Measurements from ENCODE around the gene LEMD1.
"Not testable (repeated sequence)": the region's sequence is repeated elsewhere in the genome, so short reads cannot be mapped to it uniquely, and the experiment has no call there.

The LEMD1 gene

GRCh38 chr1:205447457-205448341 lies 25.8 kb upstream of the LEMD1 start:
- DNase-seq (ENCODE audit: low read depth in 2 of 2): no peak

- DNase-seq (ENCODE audit: low read depth in 2 of 2): no peak
Observed at GRCh38 chr1:205446828-205447227, 25.0 kb upstream of the LEMD1 start.

DNA sequence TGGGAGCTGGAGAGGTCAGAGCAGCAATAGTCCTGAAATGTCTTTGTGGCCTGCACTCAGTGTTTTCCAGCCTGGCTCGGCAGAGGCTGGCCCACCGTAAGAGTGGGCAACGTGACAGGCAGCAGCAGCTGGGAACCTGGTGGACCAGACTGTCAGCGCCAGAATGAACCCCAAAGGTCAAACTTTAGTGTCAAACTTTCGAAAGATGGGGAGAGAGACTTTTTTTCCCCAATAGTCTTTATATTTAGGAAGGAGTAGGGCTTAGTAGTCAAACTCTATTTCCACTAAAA lies 23.7 kb upstream of the LEMD1 start:
- DNase-seq (ENCODE audit: low read depth in 2 of 2): no peak

DNA sequence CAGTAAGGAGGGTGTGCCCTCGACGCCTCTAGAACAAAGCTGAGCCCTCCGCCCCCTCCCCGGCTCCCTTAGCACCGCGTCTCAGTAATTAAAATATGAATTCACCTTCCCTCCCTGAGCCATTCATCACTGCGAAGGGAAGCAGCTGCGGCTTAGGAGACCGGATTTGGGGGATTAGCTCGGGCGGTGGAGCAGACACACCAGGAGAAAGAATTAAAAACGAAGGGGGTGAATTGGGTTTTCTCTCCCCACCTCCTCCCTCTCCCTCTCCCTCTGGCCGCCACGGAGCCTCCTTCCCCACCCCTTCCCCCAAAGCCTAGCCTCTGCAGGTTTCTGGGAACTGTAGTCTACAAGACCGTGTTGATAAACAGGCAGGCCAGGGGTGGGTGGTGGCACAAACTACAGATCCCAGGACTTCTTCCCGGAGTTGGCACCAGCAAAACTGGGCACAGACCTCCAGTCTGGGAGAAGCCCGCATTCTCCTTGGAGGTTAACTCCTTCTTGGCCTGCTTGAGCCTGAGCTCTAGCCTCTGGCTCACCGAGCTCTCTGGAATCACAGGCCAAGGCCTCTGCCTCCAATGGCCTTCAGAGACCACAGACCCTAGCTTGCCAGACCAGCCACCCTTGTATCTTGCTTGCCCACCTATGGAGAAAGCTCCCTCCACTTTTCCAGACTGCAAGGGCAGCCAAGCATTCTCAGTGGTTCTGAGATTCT lies 23.2 kb upstream of the LEMD1 start:
- no peak for DNase-seq (ENCODE audit: low read depth in 2 of 2)

GRCh38 chr1:205444300-205444930 lies 22.6 kb upstream of the LEMD1 start:
- no peak for DNase-seq (ENCODE audit: low read depth in 2 of 2)

- no peak for DNase-seq (ENCODE audit: low read depth in 2 of 2)
Observed at GRCh38 chr1:205443585-205444299, 21.9 kb upstream of the LEMD1 start.

DNA sequence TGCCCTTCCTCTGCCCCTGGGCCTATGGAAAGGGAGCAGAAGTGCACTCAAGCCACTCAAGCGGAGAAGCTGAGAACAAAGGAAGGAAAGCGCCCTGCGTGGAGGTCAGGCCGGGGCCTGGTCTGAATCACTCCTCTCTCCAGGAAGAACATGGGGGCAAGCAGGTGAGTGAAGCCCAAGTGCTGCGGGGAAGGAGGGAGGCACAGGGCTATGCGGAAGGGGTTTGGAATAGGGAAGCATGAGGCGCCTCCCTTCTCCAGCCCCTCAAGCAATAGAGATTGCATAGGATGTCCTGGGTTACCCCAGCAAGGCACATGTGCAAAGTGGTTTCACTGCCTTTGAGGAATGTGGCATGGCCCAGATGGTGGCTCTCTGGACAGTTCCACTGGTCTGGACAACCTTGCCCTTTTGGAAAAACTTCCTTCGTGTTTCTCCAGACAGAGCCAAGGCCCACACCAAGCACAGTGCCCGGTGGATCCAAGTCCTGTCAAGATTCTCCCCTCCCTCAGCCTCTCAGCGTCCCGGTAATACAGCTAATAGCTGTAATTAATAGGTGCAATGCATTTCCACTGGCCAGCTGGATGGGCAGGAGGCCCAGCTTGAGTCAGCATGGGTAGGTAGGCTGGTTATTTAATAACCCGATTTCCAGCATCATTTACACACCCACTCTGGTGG lies 20.3 kb upstream of the LEMD1 start:
- no peak for DNase-seq (ENCODE audit: low read depth in 2 of 2)

- no peak for DNase-seq (ENCODE audit: low read depth in 2 of 2)
Observed at GRCh38 chr1:205441716-205442050, 19.8 kb upstream of the LEMD1 start.

DNA sequence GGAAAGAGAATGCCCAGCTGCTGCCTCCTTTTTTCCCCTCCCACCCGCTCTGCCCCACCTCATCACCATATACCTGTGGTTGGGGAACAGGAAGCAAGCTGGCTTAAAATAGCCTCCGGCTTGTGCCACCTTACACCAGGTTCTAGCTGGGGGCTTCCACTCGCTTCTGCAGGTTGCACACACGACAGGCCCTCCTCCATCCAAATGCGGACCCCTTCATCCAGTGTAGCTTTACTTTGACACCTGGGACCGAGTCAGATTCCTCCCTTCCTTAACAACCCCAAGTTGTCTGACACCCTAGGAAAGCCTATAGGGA lies 19.4 kb upstream of the LEMD1 start:
- no peak for DNase-seq (ENCODE audit: low read depth in 2 of 2)

DNA sequence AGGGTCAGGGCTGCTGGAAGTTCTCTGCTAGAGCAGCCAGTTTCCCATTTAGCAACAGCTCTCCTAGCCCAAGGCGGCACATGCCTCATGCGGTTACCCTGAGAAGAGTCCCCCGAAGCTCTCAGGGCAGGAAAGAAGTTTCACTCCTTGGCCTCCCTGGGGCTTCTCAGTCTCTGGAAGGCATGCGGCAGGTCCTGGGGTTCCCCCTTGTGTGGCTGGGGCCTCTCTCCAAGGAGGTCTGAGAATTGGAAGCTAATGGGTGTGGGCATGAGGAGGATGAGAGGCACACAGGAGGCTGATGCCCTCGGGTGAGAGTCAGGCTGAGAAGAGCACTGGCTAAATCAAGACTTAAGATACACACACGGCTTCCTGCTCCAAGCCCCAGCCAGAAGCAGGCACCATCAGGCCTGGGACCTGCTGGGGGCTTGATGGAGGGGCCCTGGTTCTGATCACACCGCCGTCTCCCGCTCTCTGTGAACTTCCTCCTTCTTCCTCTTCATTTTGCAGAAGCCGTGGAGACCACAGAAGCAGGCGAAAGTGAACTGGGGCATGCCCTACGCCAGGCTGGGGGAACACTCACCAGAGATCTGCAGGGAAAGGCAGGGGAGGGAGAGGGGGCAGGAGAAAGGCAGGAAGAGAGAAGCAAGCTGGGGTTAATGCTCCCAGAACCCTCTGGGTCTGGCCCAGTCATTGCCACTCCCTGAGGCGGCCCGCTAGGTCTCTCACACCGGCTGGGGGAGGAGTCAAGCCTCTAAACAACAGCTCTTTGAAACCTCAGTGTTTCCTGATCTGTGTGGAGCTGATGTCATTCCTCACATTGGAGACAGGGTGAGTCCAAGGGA lies 18.8 kb upstream of the LEMD1 start:
- DNase-seq (ENCODE audit: low read depth in 2 of 2): peak; percentile 13 to 34

DNA sequence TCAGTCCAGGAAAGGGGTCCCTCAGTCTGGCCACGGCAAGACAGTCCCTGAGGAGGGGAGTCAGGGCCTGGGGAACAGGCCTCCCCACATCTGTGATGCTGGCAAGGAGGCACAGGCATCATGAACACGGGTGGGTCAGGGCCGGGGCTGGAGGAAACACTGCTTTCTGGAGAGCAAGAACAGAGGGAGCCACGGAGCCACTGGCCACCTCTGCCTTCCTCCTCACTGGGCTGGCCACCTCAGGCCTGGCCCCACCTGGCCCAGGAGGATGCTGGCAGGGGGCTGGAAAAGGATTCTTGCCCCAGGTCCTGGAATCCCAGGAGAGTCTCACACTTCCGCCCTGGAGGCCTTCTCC lies 18.2 kb upstream of the LEMD1 start:
- DNase-seq (ENCODE audit: low read depth in 2 of 2): no peak

DNA sequence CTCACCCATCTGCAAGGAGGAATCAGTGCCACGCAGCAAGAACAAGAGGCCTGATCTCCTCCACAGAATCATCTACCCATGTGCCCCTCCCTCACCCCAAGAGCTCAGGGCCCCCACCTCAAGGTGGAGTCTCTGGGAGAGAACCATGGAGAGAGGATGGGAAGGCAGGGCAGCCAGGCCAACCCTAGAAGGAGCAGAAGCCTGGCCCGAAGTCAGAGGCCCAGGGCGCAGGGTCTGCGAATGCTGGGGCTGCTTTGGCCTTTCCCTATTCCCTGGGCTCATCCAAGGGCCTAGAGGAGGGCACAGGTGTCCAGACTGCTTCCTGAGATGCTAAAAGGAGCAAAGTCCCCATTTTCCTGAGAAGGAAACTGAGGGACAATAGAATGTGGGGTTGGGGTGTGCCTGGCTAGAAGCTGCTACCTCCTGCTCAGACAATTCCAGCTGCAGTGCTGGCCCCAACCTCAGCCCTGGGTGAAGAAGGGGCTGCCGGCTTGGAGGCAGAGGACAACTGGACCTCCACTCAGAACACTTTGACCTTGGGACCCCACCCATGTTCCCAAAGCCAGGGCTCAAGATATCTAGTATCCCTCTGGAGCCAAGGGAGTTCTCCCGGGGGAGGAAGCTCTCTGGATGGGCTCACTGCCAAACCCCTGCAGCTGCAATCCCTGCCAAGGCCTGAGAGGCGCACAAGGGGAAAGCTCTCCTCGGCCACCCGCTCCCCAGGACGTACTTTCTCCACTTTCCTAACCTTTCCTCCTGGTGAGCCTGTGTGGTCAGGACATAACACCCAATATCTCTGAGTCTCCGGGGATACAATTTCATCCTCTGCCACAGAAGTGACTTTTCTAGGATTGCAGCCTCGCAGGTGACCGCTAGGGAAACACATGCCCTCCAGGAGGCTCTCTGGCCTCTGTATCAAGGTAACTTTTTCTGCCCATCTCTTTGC lies 16.6 kb upstream of the LEMD1 start:
- DNase-seq (ENCODE audit: low read depth in 2 of 2): no peak

DNA sequence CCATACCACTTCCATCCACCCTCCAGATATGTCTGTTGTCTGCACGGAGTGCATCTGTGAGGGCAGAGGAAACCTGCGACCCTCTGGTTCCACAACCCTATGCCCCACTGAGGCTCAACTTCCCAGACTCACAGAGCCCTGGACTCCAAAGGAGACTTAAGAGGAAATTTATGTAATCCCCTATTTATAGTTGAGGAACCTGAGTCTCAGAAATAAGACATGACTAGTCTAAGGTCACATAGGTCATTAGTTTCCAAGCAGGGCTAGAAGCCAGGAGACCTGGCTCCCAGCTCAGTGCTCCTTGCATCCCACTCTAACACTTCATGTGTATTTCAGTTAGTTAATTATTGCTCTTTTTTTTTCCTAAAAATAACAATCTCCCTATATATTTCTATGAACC lies 15.7 kb upstream of the LEMD1 start:
- DNase-seq (ENCODE audit: low read depth in 2 of 2): no peak

- no peak for DNase-seq (ENCODE audit: low read depth in 2 of 2)
Observed at GRCh38 chr1:205436776-205437410, 15.0 kb upstream of the LEMD1 start.

- no peak for DNase-seq (ENCODE audit: low read depth in 2 of 2)
Observed at GRCh38 chr1:205435578-205436573, 14.0 kb upstream of the LEMD1 start.

DNA sequence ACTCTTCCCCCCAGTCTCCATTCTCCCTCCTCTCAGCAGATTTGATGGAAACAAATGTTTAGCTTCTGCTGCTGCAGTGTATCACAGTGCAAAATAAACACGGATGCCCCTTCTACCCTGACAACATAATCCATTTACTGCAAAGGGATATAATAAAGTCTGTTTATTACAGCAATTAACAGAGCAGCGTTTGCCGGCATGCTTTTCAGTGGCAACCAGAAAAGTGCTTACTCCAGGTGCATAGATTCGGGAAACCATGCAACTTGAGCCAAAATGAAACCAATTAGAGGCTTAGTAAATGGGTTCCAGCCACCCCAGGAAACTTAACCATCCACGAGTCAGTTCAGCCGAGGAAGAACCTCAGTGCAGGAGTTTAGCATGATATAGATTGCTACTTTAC lies 12.9 kb upstream of the LEMD1 start:
- DNase-seq (ENCODE audit: low read depth in 2 of 2): no peak

DNA sequence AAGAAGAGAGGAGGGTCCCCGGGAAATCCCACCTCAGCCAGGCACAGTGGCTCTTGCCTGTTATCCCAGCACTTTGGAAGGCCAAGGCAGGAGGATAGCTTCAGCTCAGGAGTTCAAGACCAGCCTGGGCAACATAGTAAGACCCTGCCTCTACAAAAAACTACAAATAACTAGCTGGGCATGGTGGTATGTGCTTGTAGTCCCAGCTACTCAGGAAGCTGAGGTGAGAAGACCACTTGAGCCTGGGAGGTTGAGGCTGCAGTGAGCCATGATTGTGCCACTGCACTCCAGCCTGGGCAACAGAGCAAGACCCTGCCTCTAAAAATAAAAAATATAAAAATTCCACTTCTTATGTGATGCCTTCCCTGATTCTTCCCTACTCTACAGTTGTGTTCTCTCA lies 10.8 kb upstream of the LEMD1 start:
- not testable (repeated sequence) for DNase-seq (ENCODE audit: low read depth in 2 of 2)

- DNase-seq (ENCODE audit: low read depth in 2 of 2): no peak
Observed at GRCh38 chr1:205432116-205432515, 10.3 kb upstream of the LEMD1 start.
